Type B pancreatic cell (in vitro differentiated cells): ENCODE results near the gene GRAMD1B. TPM values are rescaled to one million over a fixed set of nuclear protein-coding genes. Genes with fewer than 3 reads are reported as not detected.

Experiments
- DNase-seq: peaks from one replicate; pipeline ENCODE4 v3.0.0; 2021; ENCODE audit warnings: mixed read lengths; ENCODE audit not compliant: unreplicated experiment; ENCODE audit errors: extremely low spot score
- H3K27ac Mint-ChIP-seq: 2 replicates; pipeline ENCODE4 v1.8.0; 2021; ENCODE audit warnings: mild to moderate bottlenecking, mixed read lengths
- H3K27me3 Mint-ChIP-seq: 2 replicates; pipeline ENCODE4 v1.8.0; 2021; ENCODE audit warnings: mixed read lengths
- H3K36me3 Mint-ChIP-seq: 2 replicates; pipeline ENCODE4 v1.8.0; 2021; ENCODE audit warnings: mixed read lengths
- H3K4me1 Mint-ChIP-seq: one replicate; pipeline ENCODE4 v1.8.0; 2021; ENCODE audit warnings: mixed read lengths; ENCODE audit not compliant: unreplicated experiment
- H3K4me3 Mint-ChIP-seq: 2 replicates; pipeline ENCODE4 v1.8.0; 2021; ENCODE audit warnings: mild to moderate bottlenecking, mixed read lengths
- H3K9me3 Mint-ChIP-seq: 2 replicates; pipeline ENCODE4 v1.8.0; 2021; ENCODE audit warnings: mixed read lengths
- CTCF ChIP-seq: fragments of 200-600 bp; sonication (generic); conservative IDR thresholded peaks from 2 replicates; pipeline ENCODE4 v1.5.0; 2021; ENCODE audit warnings: antibody characterized with exemption, mild to moderate bottlenecking
- total RNA-seq: library from RNA; stranded (reverse); gene quantifications from 2 replicates; pipeline ENCODE4 v1.2.1, GENCODE V29; 2021; ENCODE audit warnings: low replicate concordance

GRAMD1B gene
- total RNA-seq, 1 donor from 2014 or later: 15.2 TPM

GRCh38 chr11:123562829-123563228 lies 132.8 kb downstream of the GRAMD1B start:
- Mint-ChIP-seq H3K27me3 (no peaks in the 10 kb centered on the region), H3K27ac (no peak overlapping the region), H3K36me3 (no peaks in the 10 kb centered on the region), H3K4me1 (peaks cover 31% of the 10 kb centered on the region), H3K4me3 (no peak overlapping the region), H3K9me3 (no peaks in the 10 kb centered on the region)
- TF ChIP-seq CTCF: no peak
- no peak for DNase-seq

GRCh38 chr11:123564221-123564620 lies 134.2 kb downstream of the GRAMD1B start:
- Mint-ChIP-seq H3K4me3 (no peak overlapping the region), H3K4me1 (peaks cover 30% of the 10 kb centered on the region), H3K27ac (no peak overlapping the region), H3K27me3 (no peaks in the 10 kb centered on the region), H3K36me3 (no peaks in the 10 kb centered on the region), H3K9me3 (no peaks in the 10 kb centered on the region)
- DNase-seq: no peak
- TF ChIP-seq CTCF: no peak

GRCh38 chr11:123566852-123567251 lies 136.8 kb downstream of the GRAMD1B start:
- Mint-ChIP-seq H3K27me3 (no peaks in the 10 kb centered on the region), H3K4me1 (peaks cover 6% of the 10 kb centered on the region)
- no peak for DNase-seq

GRCh38 chr11:123567466-123567865 lies 137.4 kb downstream of the GRAMD1B start:
- DNase-seq: no peak
- H3K9me3 Mint-ChIP-seq: no peaks in the 10 kb centered on the region
- H3K4me1 Mint-ChIP-seq: peaks cover 6% of the 10 kb centered on the region
- H3K27me3 Mint-ChIP-seq: no peaks in the 10 kb centered on the region
- H3K36me3 Mint-ChIP-seq: no peaks in the 10 kb centered on the region
- no peak overlapping the region for H3K27ac Mint-ChIP-seq
- no peak for TF ChIP-seq CTCF
- H3K4me3 Mint-ChIP-seq: no peak overlapping the region

More at GRCh38 chr11:123566852-123567251, 136.8 kb downstream of the GRAMD1B start:
- Mint-ChIP-seq H3K4me3 (no peak overlapping the region), H3K9me3 (no peaks in the 10 kb centered on the region), H3K27ac (no peak overlapping the region), H3K36me3 (no peaks in the 10 kb centered on the region)
- TF ChIP-seq CTCF: no peak

GRCh38 chr11:123568367-123568870 lies 138.3 kb downstream of the GRAMD1B start:
- H3K4me3 Mint-ChIP-seq: no peak overlapping the region
- no peaks in the 10 kb centered on the region for H3K27me3 Mint-ChIP-seq
- H3K9me3 Mint-ChIP-seq: no peaks in the 10 kb centered on the region
- no peaks in the 10 kb centered on the region for H3K36me3 Mint-ChIP-seq
- DNase-seq: no peak
- H3K27ac Mint-ChIP-seq: no peak overlapping the region
- TF ChIP-seq CTCF: no peak
- peaks cover 6% of the 10 kb centered on the region for H3K4me1 Mint-ChIP-seq

GRCh38 chr11:123569393-123569792 lies 139.3 kb downstream of the GRAMD1B start:
- no peak for DNase-seq
- no peak for TF ChIP-seq CTCF
- H3K4me1 Mint-ChIP-seq: peaks cover 6% of the 10 kb centered on the region
- H3K9me3 Mint-ChIP-seq: no peaks in the 10 kb centered on the region
- H3K27me3 Mint-ChIP-seq: peaks cover 2% of the 10 kb centered on the region
- H3K27ac Mint-ChIP-seq: no peak overlapping the region
- no peak overlapping the region for H3K4me3 Mint-ChIP-seq
- no peaks in the 10 kb centered on the region for H3K36me3 Mint-ChIP-seq
